Skeletal muscle satellite cell (primary cell): ENCODE data around the gene OPCML.

Experiments
- H3K27me3 ChIP-seq: 2 replicates; pipeline ENCODE4 v1.7.0; 2013; ENCODE audit warnings: low read length; ENCODE audit not compliant: control insufficient read depth, insufficient read depth
- H3K36me3 ChIP-seq: 2 replicates; pipeline ENCODE4 v1.7.0; 2013; ENCODE audit warnings: mild to moderate bottlenecking, control low read depth, low read length; ENCODE audit not compliant: insufficient read depth
- H3K4me1 ChIP-seq: 2 replicates; pipeline ENCODE4 v1.7.0; 2013; ENCODE audit warnings: low read length; ENCODE audit not compliant: control insufficient read depth, insufficient read depth
- H3K4me2 ChIP-seq: 2 replicates; pipeline ENCODE4 v1.7.0; 2013; ENCODE audit warnings: mild to moderate bottlenecking, low read length
- H3K4me3 ChIP-seq: 2 replicates; pipeline ENCODE4 v1.7.0; 2013; ENCODE audit warnings: low read length
- H3K9ac ChIP-seq: 2 replicates; pipeline ENCODE4 v1.7.0; 2013; ENCODE audit warnings: mild to moderate bottlenecking, low read depth, low read length, moderate library complexity
- H3K9me3 ChIP-seq: replicated peaks from 2 replicates; pipeline ENCODE4 v1.7.0; 2013; ENCODE audit warnings: mild to moderate bottlenecking, control low read depth, low read length

OPCML gene

DNA sequence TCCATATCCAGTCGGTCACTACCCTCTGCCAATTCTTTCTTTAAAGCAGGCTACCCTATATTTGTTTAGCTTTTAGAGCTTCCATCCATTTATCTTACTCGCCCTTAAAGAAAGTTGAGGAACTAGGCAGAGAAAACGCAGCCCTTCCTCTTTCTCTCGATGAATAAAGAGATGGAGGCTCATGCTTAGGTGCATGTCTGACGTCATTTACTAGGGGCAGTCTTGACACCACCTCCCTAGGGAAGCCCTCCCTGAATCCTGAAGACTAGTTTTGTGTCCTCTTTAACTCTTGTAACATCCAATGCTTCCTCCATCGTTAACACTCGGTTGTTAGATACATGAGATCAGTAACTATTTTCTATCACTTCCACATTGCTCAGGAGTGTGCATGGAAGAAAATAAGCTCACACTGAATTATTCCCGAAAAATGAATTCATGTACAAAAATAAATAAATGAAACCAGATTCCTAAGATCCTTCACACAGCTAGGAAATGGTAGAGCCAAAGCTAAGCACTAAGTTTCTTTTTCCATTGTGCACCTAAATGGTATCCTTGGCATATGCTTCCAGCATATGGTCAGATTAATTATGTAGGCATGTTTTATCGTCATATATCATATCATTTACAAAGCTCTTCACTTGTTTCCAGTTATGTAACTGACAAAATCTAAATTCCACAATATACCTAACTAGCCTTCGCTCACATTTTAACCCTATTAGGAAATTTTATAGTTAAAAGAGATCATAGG, 291.2 kb downstream of the OPCML start:
- H3K4me2 ChIP-seq: no peak overlapping the region
- no peaks in the 10 kb centered on the region for H3K4me1 ChIP-seq
- no peaks in the 10 kb centered on the region for H3K27me3 ChIP-seq
- H3K36me3 ChIP-seq: no peaks in the 10 kb centered on the region
- peaks cover 16% of the 10 kb centered on the region for H3K9me3 ChIP-seq
- no peak overlapping the region for H3K9ac ChIP-seq
- no peak overlapping the region for H3K4me3 ChIP-seq

DNA sequence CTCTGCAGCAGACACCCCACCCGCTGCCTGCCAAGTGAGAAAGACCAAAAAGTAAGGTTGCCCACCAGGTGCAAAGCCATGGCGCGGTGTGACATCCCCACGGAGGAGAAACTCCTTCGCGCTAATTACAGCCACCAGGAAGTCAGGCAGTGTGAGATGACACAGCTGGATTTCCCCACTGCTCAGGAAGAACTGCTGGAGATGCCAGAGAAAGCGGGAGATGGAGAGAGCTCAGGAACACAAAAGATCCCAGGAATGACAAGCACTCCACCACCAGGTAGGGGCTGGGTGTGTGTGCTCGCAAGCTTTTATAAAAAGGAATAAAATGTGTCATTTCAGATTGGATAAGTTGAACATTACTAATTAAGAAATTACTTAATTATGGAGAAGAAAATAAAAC, 292.7 kb downstream of the OPCML start:
- Histone ChIP-seq H3K4me1 (no peaks in the 10 kb centered on the region), H3K9ac (no peak overlapping the region), H3K4me2 (no peak overlapping the region), H3K9me3 (peaks cover 12% of the 10 kb centered on the region), H3K4me3 (no peak overlapping the region), H3K36me3 (no peaks in the 10 kb centered on the region), H3K27me3 (no peaks in the 10 kb centered on the region)

DNA sequence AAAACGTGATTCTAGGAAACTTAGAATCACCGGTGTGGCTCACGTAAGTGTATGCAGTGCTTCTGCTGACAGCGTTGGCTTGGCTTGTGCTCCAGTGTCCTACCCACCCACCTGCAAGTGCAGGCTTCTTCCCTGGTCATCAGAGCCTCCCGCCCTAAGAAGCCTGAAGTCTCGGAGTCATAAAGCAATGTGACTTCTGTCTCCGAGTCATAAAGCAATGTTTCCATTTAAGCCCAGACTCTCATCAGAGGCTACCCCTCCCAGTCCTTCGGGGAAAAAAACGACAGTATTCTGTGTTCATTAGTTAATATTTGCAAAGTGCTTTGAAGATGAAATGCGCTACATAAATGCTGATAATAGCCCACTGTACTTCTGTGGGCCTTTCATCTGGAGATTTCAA, 293.8 kb downstream of the OPCML start:
- Histone ChIP-seq H3K4me2 (no peak overlapping the region), H3K9me3 (peaks cover 8% of the 10 kb centered on the region), H3K27me3 (no peaks in the 10 kb centered on the region), H3K4me3 (no peak overlapping the region), H3K9ac (no peak overlapping the region), H3K36me3 (no peaks in the 10 kb centered on the region), H3K4me1 (no peaks in the 10 kb centered on the region)

DNA sequence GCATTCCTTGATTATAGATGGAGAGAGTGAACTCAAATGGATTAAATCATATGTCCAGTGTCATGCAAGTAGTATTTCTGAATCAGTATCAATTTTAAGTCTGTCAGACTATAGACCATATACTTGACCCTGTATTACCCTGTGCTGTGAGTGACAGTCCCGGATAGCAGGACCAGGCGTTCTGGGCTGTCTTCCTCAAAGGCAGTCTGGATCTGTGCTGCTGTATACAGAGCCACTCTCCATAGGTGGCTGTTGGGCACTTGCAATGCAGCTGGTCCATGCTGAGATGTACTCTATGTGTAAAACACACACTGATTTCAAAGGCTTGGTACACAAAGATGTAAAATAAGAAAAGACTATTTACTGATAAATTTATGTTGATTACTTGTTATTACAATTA, 294.3 kb downstream of the OPCML start:
- H3K9ac ChIP-seq: no peak overlapping the region
- no peak overlapping the region for H3K4me2 ChIP-seq
- no peak overlapping the region for H3K4me3 ChIP-seq
- H3K36me3 ChIP-seq: no peaks in the 10 kb centered on the region
- H3K9me3 ChIP-seq: peaks cover 8% of the 10 kb centered on the region
- no peaks in the 10 kb centered on the region for H3K27me3 ChIP-seq
- H3K4me1 ChIP-seq: no peaks in the 10 kb centered on the region

DNA sequence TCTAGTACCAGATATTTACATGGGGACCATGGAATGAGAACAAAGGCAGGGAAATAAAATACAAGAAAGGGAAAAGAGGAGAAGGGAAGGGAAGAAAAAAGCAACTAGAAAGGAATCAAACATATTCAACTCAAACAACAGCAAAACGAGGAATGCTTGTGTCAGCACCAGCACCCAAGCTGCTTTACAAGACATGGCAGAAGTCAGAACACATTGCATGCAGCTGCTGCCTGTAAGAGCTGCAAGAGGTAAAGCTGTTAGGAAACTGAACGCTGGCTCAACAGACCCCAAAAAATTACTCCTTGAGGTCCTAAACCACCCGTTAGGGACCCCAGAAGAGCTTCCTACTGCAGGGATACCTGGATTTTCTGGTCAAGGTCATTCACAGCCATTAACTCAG, 296.9 kb downstream of the OPCML start:
- Histone ChIP-seq H3K36me3 (no peaks in the 10 kb centered on the region), H3K4me2 (no peak overlapping the region), H3K4me3 (no peak overlapping the region), H3K4me1 (no peaks in the 10 kb centered on the region), H3K27me3 (no peaks in the 10 kb centered on the region), H3K9me3 (peaks cover 8% of the 10 kb centered on the region), H3K9ac (no peak overlapping the region)

DNA sequence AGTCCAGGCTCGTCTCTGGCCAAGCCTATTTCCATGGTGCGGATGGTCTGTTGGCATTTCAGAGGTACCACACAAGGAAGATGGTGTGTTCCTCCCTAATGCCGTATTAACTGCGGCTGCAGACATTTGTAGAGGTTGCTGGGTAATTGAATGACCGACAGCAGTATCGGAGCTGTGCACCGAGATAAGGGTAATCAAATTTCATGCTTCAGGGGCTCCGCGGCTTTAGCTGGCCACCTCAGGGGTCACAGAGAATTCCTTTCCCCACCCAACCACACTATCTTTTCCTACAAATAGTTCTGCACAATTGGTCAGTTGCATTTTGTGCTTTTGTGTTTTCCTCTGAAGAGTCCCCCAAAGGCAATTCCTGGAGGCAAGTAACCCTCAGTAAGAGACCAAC, 297.4 kb downstream of the OPCML start:
- Histone ChIP-seq H3K4me1 (no peaks in the 10 kb centered on the region), H3K4me3 (no peak overlapping the region), H3K9ac (no peak overlapping the region), H3K4me2 (no peak overlapping the region), H3K9me3 (peaks cover 6% of the 10 kb centered on the region), H3K27me3 (no peaks in the 10 kb centered on the region), H3K36me3 (no peaks in the 10 kb centered on the region)

DNA sequence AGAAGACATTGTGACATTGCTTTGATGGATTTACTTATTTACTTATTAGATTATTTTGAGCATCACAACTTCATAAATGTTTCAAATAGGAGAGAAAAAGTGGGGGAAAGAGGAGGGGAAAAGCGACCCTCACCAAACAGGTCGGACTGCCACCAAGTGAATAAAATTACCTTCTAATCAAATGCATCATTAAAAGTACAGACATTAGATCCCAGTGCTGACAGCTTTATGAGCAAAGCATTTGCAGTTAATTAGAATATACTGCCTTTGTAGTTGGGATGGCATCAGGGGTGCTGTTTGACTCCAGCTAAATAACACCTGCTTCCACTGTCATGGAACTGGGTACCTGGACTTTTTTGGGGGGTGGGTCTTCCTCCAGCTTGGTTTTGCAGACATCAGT, 299.6 kb downstream of the OPCML start:
- peaks cover 5% of the 10 kb centered on the region for H3K9me3 ChIP-seq
- no peak overlapping the region for H3K4me3 ChIP-seq
- no peak overlapping the region for H3K9ac ChIP-seq
- no peaks in the 10 kb centered on the region for H3K4me1 ChIP-seq
- no peaks in the 10 kb centered on the region for H3K27me3 ChIP-seq
- H3K36me3 ChIP-seq: no peaks in the 10 kb centered on the region
- H3K4me2 ChIP-seq: no peak overlapping the region

DNA sequence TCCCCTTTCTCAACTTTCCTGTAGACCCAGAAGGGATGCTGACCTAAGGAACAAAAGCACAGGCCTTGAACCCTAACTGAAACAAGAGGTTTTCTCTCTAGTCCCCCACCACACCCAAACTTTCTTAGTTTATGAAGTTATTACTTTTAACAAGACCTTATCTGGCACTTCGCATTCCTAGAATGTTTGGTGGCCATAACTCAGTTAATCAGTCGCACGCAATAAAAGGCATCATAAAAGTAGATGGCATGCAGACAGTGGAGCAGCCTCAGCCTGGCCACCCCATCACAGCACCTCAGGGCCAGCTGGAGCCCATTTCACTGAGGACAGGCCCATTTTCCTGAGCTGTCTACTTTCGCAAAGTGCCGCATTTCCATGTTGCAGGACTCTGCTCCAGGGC, 301.9 kb downstream of the OPCML start:
- Histone ChIP-seq H3K4me3 (no peak overlapping the region), H3K27me3 (no peaks in the 10 kb centered on the region), H3K36me3 (no peaks in the 10 kb centered on the region), H3K4me1 (no peaks in the 10 kb centered on the region), H3K4me2 (no peak overlapping the region), H3K9me3 (peaks cover 5% of the 10 kb centered on the region), H3K9ac (no peak overlapping the region)

DNA sequence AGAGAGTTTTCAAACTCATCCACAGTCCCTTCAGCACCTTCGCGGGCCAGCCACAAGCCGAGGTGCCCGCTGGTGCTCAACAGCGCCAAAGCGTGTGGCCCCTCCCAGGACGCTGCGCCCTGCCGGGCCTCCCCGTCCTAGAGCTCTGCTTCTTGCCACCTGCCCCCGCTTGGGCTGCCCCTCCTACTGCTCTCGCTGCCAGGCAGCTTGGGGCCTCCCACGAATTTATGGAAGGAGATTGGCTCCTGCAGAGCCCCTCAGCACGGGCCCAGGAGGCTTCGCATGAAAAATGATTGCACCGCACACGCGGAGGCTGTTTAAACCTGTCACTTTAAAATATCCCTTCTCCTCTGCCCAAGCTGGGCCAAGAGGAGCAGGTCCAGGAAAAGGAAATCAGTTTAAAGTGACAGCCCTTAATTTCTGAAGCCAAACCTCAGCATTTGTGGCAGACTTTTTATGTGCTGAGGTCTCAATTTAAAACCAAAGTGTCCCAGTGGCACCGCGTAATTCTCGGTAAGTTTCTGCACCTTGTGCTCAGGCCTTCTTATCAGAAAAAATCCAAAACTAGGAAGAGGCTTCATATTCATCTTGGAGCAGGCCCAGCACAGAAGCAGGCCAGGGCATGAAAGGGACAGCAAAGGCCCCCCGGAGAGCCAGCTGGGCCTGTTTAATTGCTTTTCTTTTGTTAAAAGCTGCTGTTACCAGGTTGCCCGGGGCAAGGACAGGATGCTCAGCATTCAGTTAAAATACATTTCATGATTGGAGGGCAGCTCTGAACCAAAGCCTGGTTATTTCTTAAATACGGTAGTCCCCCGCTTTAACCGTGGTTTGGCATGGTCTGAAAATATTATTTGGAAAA, 303.6 kb downstream of the OPCML start:
- Histone ChIP-seq H3K9ac (no peak overlapping the region), H3K4me1 (no peaks in the 10 kb centered on the region)

DNA sequence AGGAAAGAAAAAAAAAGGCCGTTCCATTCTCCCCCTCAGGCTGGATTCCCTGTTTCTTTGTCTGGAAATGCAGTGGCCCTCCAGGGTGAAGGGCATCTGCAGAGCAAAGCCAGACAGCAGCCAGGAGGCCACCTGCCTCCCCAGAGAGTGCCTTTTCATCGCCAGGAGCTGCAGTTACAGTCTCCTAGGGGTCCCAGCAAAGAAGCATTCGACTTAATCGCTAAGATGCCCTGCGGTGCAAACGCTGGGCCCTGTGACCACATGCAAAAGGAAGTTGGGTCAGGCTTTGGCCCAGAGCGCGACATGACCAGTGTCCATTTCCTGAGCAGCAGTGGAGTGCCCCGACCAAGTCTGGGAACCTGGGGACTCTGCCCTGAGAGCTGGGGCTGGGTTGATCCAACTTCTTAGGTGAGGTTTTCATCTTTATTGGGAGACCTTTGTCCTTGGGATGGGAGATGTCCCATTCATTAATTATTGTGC, 304.6 kb downstream of the OPCML start:
- Histone ChIP-seq H3K9me3 (peaks cover 9% of the 10 kb centered on the region), H3K4me2 (no peak overlapping the region), H3K4me1 (no peaks in the 10 kb centered on the region), H3K36me3 (no peaks in the 10 kb centered on the region), H3K4me3 (no peak overlapping the region), H3K27me3 (no peaks in the 10 kb centered on the region), H3K9ac (no peak overlapping the region)

More for the DNA sequence above, 303.6 kb downstream of the OPCML start:
- H3K27me3 ChIP-seq: no peaks in the 10 kb centered on the region
- no peak overlapping the region for H3K4me3 ChIP-seq
- peaks cover 5% of the 10 kb centered on the region for H3K9me3 ChIP-seq
- no peak overlapping the region for H3K4me2 ChIP-seq
- H3K36me3 ChIP-seq: no peaks in the 10 kb centered on the region

DNA sequence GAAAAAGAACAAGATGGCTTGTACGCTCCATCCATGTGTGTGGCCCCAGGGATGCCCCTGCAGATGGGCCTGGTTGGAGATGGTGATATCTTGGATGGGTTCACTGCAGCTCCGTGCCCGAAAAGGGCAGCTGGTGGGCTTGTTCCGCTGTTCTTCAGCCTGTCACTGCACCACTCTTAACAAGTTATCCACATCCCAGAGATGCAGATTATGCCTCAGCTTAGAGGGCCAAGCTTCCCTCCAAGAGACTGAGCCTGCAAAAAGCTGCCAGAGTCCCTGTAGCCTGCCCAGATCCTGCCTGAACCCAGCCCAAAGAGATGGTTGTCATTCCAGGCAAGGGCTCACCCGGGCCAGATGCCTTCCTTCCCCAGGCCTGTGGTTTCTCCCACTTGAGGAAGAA, 308.0 kb downstream of the OPCML start:
- Histone ChIP-seq H3K4me2 (no peak overlapping the region), H3K4me3 (no peak overlapping the region), H3K4me1 (no peaks in the 10 kb centered on the region), H3K9me3 (peaks cover 15% of the 10 kb centered on the region), H3K36me3 (no peaks in the 10 kb centered on the region), H3K9ac (no peak overlapping the region), H3K27me3 (no peaks in the 10 kb centered on the region)
